Measurements from ENCODE around the gene TCFL5.

The TCFL5 gene

DNA sequence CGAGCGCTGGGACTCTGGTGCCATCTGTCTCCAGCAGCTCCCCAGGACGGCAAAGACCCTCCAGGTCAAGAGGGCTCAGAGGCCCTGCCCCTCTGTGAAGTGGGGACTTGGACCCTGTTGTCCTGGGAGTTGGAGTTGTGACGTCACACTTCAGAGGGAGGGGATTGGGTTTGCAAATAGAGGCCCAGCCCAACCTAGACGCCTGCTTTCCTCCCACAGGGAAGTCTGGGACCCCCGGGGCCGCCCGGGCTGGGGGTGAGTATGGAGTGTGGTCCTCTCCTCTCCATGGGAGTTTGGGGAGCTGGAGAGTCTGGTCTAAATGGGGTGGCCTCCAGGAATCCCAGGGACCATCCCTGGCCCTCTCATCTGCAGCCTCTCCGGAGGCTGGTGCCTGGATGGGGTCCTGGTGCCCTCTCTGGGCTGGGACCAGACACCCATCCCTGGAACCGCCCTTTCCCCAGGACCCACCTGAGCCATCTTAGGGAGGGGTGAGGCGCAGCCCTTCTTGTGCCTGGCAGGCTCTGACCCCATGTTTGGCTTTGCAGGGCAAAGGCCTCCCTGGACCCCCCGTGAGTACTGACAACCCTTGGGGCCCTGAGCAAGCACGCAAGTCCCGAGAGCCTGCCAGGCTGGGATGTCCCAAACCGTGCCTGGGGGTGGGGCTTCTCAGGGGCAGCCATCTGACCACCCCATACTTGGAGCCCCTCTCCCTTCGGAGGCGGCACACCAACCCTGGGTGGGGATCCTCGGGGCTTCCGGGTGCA, 40.5 kb downstream of the TCFL5 start:
- DNase-seq: no peak

GRCh38 chr20:62820208-62820961, 41.2 kb downstream of the TCFL5 start:
- no peak for DNase-seq

DNA sequence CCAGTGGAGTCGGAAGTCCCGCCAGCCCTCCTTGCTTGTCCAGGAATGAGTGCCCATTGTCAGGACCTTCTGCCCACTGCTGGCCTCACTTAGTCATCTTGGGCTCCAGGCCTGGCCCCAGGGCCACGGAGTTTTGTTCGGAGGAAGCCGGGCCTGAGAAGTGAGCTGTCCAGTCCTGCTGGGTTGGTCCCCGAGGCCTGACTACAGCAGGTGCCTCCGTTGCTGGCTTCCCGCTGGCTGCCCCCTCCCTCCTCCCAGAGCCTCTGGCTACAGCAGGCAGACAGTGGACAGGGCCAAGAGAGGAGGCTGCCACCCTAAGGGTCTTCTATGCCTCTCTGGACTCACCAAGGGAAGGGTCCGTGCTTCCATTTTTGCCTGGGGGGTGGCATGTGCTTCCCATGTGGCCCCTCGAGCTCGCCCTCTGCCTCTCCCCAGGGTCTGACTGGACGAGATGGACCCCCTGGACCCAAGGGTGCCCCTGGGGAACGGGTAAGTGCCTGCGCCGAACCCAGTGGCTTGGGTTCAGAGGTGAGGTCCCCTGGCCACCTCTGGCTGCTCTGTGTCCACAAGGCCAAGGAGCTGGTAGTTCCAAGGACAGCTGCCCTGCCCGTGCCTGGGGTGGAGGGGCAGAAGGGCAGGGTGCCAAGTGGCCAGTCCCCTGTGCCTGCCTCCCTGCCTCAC, 42.0 kb downstream of the TCFL5 start:
- DNase-seq: no peak

- no peak for DNase-seq
These were observed 42.8 kb downstream of the TCFL5 start for GRCh38 chr20:62818592-62819493.

DNA sequence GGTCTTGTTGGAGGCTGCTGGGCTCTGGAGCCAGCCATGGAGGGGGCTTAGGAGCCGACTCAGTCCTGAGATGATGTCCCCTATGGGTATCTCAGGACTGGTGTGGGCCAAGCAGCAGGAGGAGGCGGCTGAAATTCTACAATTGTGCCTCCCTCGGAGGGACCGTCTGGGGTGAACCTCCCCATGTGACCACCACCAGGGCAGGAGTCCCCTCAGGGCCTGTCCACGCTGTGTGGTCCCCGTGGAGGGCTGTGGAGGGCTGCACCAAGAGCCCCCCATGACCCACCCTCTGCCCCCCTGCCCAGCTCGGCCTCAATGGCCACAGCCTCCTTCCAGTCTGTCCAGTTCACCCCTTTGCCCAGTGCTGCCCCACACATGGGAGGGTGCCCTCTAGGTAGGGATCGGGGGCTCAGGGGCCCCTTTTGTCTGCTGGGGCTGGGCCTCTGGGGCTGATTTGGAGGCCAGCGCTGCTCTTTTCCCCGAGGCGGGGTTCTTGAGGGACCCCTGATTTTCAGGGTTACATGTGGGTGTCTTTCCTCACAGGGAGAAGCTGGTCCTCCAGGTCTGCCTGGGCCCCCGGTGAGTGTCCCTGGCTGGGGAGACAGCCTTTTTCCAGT, 43.5 kb downstream of the TCFL5 start:
- no peak for DNase-seq

- no peak for DNase-seq
These were observed 44.4 kb downstream of the TCFL5 start, which contains the start of gene COL9A3 for GRCh38 chr20:62816884-62817873. Gene COL9A3 (plus strand): TSS chr20:62817050. CDS start chr20:62817065, 15 bp downstream.

GRCh38 chr20:62816031-62816883, 45.4 kb downstream of the TCFL5 start:
- no peak for DNase-seq

GRCh38 chr20:62815066-62815991, 46.3 kb downstream of the TCFL5 start:
- DNase-seq: no peak

- no peak for DNase-seq
These were observed 46.9 kb downstream of the TCFL5 start for GRCh38 chr20:62814709-62815065.

- no peak for DNase-seq
These were observed 47.4 kb downstream of the TCFL5 start for GRCh38 chr20:62814060-62814708.

DNA sequence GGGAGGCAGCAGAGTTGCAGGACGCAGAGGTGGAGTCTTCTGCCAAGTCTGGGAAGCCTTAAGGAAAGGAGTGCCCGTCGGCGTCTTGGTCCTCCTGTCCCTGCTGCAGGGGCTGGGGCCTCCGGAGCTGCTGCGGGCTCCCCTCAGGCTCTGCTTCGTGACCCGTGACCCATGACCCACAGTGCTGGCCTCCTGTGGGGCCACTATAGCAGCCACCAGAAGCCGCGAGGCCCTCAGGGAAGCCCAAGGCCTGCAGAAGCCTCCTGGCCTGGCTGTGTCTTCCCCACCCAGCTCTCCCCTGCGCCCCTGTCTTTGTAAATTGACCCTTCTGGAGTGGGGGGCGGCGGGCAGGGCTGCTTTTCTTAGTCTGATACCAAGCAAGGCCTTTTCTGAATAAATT, 48.0 kb downstream of the TCFL5 start:
- DNase-seq: no peak

DNA sequence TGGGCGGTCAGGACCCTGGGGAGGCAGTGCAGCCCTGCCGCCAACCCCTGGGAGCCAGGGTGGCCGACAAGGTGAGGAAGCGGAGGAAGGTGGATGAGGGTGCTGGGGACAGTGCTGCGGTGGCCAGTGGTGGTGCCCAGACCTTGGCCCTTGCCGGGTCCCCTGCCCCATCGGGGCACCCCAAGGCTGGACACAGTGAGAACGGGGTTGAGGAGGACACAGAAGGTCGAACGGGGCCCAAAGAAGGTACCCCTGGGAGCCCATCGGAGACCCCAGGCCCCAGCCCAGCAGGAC, 48.8 kb downstream of the TCFL5 start:
- DNase-seq: no peak

DNA sequence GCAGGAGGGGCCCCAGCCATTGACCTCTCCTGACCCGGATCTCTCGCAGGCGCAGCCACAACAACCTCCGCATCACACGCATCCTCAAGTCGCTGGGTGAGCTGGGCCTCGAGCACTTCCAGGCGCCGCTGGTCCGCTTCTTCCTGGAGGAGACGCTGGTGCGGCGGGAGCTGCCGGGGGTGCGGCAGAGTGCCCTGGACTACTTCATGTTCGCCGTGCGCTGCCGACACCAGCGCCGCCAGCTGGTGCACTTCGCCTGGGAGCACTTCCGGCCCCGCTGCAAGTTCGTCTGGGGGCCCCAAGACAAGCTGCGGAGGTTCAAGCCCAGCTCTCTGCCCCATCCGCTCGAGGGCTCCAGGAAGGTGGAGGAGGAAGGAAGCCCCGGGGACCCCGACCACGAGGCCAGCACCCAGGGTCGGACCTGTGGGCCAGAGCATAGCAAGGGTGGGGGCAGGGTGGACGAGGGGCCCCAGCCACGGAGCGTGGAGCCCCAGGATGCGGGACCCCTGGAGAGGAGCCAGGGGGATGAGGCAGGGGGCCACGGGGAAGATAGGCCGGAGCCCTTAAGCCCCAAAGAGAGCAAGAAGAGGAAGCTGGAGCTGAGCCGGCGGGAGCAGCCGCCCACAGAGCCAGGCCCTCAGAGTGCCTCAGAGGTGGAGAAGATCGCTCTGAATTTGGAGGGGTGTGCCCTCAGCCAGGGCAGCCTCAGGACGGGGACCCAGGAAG, 49.3 kb downstream of the TCFL5 start:
- DNase-seq: no peak

DNA sequence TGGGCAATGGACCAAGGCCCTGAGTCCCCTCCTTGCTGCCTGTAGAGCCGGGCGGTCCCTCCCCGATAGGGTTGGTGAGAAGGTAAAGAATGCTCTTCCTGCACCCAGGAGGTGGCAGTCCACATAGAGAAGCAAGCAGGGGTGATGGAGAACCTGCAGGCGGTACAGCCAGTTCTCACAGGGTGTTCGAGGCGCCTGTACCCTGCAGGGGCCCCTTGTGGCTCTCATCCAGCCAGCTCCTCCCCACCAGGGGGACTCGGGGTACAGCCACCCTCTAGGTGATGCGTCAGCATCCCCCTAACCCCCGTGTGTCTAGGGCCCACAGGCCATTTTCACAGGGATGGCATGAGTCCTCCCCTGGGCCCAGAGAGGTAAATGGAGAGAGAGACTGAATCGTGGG, 49.9 kb downstream of the TCFL5 start:
- no peak for DNase-seq

DNA sequence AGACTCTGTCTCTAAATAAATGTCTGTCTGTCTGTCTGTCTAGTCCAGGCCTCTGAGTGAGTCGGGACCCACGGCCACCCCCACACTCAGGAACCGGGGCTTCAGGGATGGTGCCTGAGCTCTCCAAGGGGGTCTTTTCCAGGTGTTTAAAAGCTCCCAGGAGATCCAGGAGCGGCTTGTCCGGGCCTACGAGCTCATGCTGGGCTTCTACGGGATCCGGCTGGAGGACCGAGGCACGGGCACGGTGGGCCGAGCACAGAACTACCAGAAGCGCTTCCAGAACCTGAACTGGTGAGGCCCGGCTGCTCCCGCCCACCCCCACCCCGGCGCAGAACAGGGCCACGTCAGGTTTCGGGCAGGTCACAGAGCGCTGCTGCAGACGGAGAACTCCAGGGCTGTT, 50.3 kb downstream of the TCFL5 start:
- DNase-seq: no peak

- DNase-seq: no peak
These were observed 51.8 kb downstream of the TCFL5 start for GRCh38 chr20:62809530-62810428.
